C1 segment of cervical spinal cord (tissue), 14 donors: Measurements from ENCODE around the gene HOXC4.
"Not testable (repeated sequence)": the region's sequence is repeated elsewhere in the genome, so short reads cannot be mapped to it uniquely, and the experiment has no call there.

Experiments
- DNase-seq, 14 donors: peaks; one replicate each; lab custom pipeline; 2025; lab: John Stamatoyannopoulos, UW

HOXC4 gene

DNA sequence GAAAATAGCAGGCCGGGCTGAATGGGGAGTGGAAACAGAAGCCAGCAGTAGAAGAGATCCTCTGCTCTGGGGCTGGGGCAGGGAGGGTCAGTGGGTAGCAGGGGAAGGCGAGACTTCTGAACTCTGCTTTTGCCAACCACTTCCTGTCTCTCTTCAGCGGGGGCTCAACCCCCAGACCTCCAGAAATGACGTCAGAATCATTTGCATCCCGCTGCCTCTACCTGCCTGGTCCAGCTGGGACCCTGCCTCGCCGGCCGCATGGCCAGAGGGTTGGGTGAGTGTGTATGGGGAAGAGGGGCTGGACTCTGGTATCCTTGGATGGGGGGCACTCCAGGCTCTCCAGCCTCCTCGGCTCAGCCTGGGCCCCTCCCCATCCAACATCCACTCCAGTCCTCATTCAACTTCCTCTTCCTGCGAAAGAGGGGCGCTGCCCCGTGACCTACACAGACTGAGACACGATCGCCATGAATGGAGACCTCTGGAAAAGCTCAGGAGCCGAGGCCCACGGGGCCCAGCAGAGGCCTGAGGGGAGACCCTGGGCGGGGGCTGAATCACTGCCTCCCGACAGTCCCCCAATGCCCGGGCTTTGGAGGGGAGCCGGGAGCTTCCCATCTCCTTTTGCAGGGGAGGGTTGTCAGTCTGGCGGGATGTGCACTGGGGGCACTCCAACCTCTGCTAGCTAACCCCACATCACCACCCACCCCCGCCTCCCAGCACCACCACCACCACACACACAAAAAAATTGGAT, 458 bp upstream of the HOXC4 start:
- DNase-seq = peak in 9 of 14 donors; percentile 39 to 78 (median 74)

DNA sequence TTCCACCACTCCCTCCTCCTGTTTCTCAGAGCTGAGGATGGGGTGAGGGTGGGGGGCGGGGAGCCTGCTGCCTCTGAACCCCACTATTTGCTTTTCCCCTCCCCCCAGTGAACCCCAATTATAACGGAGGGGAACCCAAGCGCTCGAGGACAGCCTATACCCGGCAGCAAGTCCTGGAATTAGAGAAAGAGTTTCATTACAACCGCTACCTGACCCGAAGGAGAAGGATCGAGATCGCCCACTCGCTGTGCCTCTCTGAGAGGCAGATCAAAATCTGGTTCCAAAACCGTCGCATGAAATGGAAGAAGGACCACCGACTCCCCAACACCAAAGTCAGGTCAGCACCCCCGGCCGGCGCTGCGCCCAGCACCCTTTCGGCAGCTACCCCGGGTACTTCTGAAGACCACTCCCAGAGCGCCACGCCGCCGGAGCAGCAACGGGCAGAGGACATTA, 1.1 kb downstream of the HOXC4 start:
- no peak for DNase-seq

DNA sequence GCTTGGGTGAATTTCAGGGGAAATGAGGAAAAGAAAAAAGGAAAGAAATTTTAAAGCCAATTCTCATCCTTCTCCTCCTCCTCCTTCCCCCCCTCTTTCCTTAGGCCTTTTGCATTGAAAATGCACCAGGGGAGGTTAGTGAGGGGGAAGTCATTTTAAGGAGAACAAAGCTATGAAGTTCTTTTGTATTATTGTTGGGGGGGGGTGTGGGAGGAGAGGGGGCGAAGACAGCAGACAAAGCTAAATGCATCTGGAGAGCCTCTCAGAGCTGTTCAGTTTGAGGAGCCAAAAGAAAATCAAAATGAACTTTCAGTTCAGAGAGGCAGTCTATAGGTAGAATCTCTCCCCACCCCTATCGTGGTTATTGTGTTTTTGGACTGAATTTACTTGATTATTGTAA, 1.9 kb downstream of the HOXC4 start:
- no peak for DNase-seq

DNA sequence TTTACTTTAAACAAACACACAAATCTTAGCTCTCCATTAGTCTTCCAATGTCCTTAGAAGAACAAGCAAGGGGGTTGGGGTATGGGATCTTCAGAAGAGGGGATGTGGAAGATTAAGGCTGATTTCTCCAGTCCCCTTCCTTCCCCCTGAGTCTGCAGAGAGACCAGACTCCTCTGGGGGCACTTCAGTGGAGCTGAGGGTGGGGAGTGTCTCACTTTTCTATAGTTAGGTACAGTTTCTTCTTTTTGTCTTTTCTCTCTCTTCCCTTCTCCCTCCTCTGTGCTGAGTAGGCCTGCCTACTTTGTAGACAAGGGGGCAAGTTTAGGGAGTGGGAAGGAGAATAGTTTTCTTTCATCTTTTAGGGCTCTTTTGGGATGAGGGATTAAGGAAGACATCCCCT, 2.5 kb downstream of the HOXC4 start:
- no peak for DNase-seq

DNA sequence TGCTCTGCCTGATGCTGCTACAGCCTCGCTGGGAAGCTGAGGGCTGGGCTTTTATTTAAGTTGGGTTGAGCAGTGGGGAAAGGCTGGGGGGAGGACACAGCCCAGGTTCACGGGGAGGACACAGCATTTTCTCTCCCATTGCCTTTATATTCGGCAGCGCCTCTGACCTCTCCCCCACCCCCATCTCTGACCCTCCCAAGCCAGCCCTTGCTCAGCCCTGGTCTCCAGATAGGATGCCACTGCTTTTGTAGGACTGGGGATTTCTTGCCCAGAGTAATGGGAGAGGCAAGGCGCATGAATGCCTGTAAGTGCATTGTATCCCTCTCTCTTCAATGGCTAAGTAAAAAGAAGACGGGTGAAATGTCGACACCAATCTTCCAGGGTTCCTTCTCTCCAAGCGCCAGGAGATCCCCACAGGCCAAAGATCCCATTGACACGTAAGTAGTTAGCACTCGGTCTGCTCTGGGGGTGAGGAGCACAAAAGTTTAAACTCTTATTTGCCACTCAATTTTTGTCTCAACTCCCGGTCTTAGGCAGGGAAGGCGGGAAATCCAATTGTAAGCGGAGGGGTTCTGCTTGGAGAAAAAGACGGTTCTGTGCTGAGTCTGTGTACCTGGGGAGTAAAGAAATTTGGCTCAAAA, 4.6 kb downstream of the HOXC4 start:
- DNase-seq = no peak

DNA sequence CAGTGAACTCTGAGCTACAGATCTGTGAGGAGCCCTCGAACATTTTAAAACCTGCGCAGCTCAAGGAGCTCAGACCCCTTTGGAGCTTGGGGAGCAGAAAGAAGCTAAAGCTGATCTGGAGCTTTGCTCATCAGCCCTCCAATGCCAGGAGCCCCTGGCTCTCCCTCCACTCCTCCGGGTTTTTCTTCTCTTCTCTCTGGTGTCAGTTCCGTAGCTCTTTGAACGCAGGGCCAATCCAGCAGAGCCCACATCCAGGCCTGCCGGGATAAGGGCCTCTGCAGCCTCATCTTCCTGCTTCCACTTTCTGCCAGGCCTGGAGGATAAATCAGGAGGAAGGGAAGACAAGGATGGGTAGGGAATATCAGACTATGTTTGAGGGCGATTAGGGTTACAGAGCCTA, 6.0 kb downstream of the HOXC4 start:
- DNase-seq = no peak

DNA sequence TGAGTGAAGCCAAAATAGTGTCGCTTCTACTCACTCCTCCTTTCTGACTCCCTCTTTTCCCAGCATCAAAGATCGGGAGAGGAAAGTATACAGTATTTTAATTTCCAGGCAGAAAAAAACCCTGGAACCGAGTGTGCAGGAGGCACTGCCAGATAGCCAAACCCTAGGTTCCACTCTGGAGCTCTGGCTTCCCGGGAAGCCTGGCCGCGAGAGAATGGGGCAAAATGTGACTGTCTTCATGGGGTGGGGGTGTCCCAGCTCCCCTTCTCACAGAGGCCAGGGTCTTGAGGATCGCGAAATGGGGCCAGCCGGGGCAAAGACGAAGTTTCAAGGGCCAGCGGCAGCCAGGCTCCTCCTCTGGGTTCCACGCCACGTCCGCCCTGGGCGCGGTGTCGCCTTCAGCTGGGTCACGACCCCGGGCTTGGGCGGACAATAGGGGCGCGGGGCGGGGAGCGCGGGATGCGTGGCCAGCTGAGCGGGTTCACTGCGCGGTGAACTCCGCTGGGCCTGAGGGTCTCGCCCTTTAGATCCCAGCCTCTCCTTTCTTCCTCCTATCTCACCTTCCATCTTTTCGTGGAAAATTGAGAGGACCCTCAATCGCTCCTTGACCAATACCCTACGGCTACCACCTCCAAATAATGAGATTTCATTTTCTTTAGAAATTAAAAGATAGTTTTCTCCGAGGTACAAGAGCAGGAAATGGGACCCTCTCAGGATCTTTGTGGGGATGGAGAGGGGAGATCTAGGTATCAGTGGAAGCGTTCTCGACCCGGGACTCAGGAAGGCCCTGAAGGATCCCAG, 6.7 kb downstream of the HOXC4 start:
- DNase-seq = no peak

DNA sequence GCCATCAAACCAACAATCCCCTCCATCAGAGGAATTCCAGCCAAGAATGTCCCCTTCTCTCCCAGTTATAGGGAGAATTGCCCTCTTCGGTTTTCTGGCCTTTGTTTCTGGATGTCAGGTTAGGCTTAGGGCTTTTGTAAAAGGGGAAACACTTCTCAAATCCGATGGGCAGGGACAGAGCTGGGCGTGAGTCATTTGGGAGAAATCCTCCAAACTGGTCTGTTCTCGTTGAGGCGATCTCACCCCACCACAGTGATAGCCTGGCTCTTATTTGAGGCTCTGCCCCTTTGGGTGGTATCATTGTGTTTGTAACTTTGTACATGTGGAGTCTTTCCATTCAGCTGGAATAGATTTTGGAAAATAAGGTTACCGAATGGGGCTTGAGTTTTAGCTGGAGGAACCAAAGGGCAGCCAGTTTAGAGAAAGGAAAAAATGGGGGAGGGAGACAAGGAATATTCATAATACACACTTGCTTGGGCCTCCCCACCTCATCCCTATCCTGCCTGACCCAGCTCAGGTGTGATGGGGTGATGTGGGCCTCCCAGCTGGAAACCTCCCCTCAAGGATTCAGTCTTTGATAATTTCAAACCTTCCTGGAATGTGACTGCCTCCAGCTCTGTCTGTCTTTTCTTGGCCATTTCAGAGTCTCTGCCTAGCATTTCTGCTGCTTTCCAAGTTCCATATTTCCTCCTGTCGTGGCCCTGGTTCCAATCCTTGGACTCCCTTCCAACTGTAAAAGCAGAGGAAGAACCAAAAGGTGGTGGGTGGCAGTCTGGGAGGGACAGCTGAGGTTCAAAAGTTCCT, 7.5 kb downstream of the HOXC4 start:
- DNase-seq = no peak

DNA sequence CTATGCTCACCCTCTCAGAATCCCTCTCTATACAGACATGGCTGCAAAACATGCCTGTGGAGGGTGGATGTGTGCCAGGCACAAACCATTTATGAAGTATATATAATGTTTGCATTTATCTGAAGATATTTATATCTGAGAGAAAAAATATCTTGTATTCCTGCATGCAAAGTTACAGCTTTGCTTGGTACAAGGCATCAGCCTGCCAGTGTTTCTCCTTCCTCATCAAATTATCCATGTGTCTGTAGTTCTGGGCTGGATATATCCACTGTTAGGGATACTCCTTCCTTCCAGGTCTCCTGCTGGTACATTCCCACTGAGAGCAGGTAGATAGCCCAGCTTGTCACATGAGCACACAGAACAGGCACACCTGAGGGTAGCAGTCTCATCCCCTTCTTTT, 12.0 kb downstream of the HOXC4 start:
- DNase-seq = no peak

DNA sequence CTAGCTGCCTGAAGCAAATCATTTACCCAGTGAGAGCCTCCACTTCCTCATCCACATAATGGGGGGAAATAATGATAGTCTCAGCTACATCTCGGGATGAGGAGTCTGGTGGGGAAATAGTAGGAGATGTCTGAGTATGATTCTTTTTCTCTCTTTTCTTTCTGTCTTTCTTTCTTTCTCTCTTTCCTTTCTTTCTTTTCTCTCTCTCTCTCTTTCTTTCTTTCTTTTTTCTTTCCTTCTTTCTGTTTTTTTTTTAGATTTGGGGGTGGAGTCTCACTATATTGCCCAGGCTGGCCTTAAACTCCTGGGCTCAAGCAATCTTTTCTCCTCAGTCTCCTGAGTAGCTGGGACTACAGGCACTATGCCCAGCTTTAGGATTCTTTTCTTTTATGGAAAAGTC, 12.8 kb downstream of the HOXC4 start:
- no peak for DNase-seq

DNA sequence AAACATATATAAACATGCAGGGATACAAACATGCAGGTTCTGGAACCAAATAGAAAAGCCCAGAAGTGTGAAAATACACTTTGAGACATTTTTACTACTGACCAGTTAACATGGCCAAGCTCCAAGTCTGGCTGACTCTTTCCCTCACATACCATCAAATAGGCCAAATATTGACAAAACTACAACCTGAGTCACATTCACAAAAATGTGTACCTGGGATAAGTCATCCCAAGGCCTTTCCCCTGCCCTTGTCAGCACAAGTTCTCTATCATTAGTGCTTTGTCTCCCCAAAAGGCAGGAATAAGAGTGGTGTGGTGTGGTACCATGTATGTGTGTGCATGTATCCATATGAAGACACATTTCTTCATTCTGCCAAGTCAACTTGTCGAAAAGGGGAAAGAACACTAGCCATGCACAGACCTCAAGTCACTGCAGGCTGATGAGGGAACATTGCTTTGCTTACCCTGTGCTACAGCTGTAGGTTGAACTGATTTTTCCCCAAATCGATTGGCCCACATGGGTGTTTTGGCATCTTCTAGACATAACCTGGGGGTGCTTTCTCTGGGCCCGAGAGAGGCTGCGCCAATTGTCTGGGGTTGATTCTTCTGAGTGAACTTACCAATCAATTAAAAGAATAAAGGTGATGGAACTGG, 14.9 kb downstream of the HOXC4 start:
- DNase-seq = no peak

DNA sequence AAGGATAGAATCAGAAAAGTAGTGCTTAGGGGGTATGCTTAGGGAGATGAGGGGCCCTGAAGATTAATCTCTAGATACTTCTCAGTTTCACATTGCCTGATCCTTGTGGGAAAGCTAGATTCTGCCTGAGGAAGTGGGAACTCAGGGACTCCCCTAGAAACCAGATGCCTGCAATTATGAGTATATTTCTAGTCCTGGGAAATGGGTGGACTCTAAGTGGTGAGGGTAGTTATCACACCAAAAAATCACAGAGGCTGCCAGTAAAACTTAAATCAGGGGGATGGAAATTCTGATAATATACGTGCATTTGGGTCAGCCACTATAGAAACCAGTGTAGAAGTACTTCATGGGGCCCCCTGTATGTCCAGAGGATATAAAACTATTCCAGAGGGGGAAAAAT, 18.3 kb downstream of the HOXC4 start:
- DNase-seq = no peak

DNA sequence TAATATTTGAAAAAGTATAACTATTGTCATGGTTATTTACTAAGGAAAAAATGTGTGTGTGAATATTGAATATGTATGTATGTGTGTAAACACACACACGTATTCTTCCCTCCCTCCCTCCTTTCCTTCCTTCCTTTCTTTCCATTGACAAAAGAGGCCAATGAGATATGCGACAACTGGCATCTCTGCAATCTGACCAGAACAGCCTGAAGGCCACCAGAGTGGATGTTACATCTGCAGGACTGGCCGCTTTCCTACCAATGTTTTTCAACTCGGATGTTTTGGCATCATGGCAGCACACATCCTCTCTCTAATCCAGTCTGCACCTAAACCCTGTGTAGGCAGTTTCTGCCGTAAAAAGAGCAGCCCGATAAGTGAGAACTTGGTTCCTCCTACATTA, 20.7 kb downstream of the HOXC4 start:
- no peak for DNase-seq

DNA sequence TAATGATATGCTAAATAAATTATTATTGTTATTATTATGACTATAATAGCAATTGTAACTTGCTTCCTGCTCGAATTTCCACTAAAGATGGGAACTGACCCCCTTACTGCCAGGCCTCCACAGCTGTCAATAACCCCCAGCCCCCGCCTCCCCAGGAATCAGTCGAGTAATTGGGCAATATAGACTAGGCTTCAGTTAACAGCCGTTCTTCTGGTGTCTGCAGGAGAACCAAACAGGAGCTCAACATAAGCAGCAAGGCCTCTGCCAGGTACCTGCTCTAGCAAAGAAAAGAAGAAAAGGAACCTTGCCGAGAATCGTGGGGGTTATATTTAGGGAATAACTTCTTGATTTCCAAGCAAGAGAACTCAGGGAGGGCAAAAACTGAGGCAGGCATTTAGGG, 21.8 kb downstream of the HOXC4 start:
- DNase-seq = no peak

DNA sequence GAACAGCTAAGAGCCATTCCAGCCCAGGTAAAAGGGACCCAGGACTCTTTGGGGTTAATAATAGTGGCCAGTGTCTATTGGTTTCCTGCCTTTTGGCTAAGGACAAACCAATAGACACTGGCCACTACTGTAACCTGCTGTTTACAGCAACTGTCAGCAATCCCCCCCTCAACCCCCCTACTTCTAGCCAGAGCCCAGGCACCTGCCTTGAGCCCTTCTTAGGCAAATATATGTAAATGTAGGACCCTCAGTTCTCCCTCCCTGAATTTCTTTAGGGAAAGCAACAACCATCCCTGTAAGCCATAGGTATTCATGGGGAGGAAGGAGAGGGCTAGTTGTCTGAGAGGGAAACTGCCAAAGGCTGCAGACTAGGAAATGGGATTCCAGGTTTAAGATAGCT, 22.3 kb downstream of the HOXC4 start:
- DNase-seq = no peak

DNA sequence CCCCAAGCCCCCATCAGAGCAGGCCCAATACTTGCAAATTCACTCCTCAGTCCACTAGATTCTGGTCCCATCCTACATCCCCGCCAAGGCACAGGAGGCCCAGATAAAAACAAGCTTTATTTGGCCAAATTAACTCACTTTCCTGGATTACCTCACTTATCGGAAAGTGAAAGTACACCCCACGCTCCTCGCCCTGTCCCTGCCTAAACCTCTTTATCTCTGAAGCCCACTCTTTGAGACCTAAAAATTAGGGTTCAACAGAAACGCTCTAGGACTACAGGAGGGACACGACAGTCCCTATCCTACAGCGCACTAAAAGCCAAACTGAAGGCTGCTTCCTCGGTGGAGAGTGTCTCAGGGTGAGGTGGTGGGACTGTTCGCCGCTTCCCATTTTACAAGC, 24.2 kb downstream of the HOXC4 start:
- not testable (repeated sequence) for DNase-seq

DNA sequence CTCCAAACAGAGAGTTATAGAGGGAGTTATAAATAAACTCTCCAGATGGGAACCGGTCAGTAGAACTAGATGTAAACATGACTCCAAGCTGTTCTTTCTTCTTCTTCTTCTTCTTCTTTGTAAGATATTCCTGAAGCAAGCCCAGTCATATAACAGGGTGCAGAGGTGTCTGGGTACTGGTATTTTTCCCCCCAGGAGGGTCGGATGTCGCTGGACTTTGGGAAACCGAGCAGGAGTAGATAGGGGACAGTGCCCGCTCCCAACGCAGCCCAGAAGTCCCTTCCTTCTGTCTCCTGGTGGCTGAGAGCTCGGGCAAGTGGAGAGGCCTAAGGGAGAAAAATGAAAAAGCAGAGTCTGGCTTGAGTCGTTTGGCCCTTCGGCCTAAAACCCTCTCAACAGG, 25.5 kb downstream of the HOXC4 start:
- peak in 2 of 14 donors; percentile 33 to 49 for DNase-seq

DNA sequence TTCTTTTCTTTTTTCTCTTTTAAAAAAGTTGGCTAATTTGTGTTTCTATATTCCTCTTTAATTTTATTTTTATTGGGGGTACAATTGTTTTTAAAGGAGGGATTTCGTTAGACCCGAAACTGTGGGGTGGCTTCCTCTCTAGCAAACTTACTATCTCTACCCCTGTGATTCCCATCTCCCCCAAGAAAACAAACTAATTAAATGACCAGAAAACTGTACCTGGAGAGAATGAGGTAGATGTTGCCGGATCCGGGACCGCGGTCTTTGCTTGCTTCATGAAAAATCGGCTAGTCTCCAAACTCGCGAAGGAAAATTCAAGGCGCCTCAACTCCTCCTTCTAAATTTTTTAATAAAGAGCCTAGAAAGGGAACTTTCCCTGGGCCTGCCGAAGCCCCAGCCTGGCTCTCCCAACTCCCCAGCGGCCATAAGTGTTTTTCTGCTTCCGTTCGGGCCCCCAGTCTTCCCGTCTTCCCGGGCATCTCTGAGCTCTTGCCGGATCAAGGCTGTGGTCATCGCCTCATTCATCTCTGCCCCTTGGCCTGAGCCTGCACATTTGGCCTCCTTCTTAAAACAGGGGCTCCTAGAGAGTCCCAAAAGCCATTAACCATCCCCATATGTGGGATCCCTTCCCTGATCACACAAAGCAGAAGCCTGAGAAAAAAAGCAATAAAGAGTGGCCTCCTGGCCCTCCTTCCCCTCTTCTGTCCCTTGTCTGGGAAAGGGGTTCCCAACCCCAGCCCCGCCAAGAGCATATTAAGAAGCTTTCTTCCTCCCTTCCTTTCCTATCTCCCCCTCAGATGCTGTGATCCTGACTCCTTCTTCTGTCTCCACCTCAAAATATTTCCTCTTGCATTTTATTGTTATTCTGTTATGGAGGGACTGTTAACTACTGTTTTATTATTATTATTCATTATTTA, 26.6 kb downstream of the HOXC4 start:
- DNase-seq = peak in 2 of 14 donors; percentile 6 to 11

DNA sequence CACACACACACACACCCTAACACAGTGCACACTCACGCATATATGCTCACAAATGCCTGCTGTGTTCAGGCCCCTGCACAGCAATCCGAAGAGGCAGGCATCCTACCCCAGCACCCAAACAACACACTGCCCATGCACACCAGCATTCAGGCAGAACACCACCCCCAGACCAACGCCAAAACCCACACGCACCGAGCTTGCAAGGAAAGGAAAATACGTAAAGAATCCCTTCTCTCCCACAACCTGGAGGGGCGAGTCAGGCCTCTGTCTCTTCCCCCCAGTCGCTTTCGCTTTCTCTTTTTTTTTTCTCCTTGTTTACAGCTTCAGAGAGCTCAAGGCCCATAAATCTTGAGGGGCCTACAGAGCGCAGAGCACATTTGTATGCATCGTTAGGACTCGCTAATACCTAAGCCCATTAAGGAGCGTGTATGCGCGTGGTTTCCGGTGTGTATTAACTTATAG, 27.4 kb downstream of the HOXC4 start:
- DNase-seq = peak in 1 of 14 donors; percentile 7
